HepG2 (cell line): ENCODE measurements around the gene WDR43. TPM values are rescaled to one million over a fixed set of nuclear protein-coding genes. Genes with fewer than 3 reads are reported as not detected.
A peak's percentile ranks its signal among the peaks of the same experiment; 100 is the strongest.

Source experiments
- ETV5 ChIP-seq: IDR thresholded peaks from 2 replicates; pipeline ENCODE4 v1.6.1; 2018; ENCODE audit warnings: missing biosample characterization, missing genetic modification reagents, inconsistent platforms, borderline replicate concordance
- MAZ ChIP-seq, 2 experiments: sonication (generic) in 1 of 2; formaldehyde crosslinking in 1 of 2; IDR thresholded peaks; 2 replicates each; pipeline versions ENCODE4 v1.5.0 to v1.6.1; 2012 to 2020; ENCODE audit warnings: low read depth in 2 of 2, mild to moderate bottlenecking in 2 of 2, borderline replicate concordance in 1 of 2, improper control_type of control experiment in 1 of 2, low read length in 1 of 2, missing genetic modification reagents in 1 of 2, moderate library complexity in 1 of 2
- MED1 ChIP-seq: sonication (generic); formaldehyde crosslinking; IDR thresholded peaks from 2 replicates; pipeline ENCODE4 v1.4.0; 2020; ENCODE audit warnings: missing genetic modification reagents
- POGZ ChIP-seq: sonication (generic); formaldehyde crosslinking; IDR thresholded peaks from 2 replicates; pipeline ENCODE4 v1.4.0; 2020; ENCODE audit warnings: mild to moderate bottlenecking, missing genetic modification reagents
- RARG ChIP-seq: sonication (generic); formaldehyde crosslinking; IDR thresholded peaks from 2 replicates; pipeline ENCODE4 v1.4.0; 2020; ENCODE audit warnings: low read depth, mild to moderate bottlenecking, missing genetic modification reagents
- SSRP1 ChIP-seq: IDR thresholded peaks from 2 replicates; pipeline ENCODE4 v1.6.1; 2016; ENCODE audit warnings: control low read depth
- TARDBP ChIP-seq: sonication (generic); formaldehyde crosslinking; IDR thresholded peaks from 2 replicates; pipeline ENCODE4 v1.8.0; 2022; ENCODE audit warnings: mild to moderate bottlenecking, missing genetic modification reagents
- THAP11 ChIP-seq: IDR thresholded peaks from 2 replicates; pipeline ENCODE4 v1.6.1; 2016; ENCODE audit warnings: missing biosample characterization, missing genetic modification reagents
- ZNF776 ChIP-seq: sonication (generic); formaldehyde crosslinking; IDR thresholded peaks from 2 replicates; pipeline ENCODE4 v1.4.0; 2020; ENCODE audit warnings: mild to moderate bottlenecking, missing genetic modification reagents
- polyA plus RNA-seq, 8 experiments: library from polyadenylated mRNA; depleted of rRNA in 3 of 8; stranded (reverse) in 7 of 8; unstranded in 1 of 8; fragments of >200 nt; fragmentation: Illumina TruSeq in 4 of 8; extraction: Trizol in 4 of 8; gene quantifications; 2 replicates each; pipeline versions ENCODE4 v1.2.1 to v1.2.3, GENCODE V29; 2011 to 2016; ENCODE audit warnings: low read depth in 4 of 8, missing spikeins in 1 of 8, mixed read lengths in 1 of 8; ENCODE audit not compliant: insufficient read depth in 1 of 8
- total RNA-seq, 5 experiments: library from RNA; depleted of rRNA; stranded (reverse); fragments of >200 nt; fragmentation: Illumina TruSeq; extraction: Trizol; gene quantifications; 2 replicates each; pipeline ENCODE4 v1.2.3, GENCODE V29; 2016; ENCODE audit warnings: low read depth in 1 of 5
- TF ChIP-seq, protein P1 (sequence below): sonication (generic); formaldehyde crosslinking; IDR thresholded peaks from 2 replicates; pipeline ENCODE4 v1.5.1; 2020; ENCODE audit warnings: mild to moderate bottlenecking, missing genetic modification reagents, moderate library complexity
- TF ChIP-seq, protein P2 (sequence below), 2 experiments: sonication (generic) in 1 of 2; formaldehyde crosslinking in 1 of 2; IDR thresholded peaks; 2 replicates each; pipeline versions ENCODE4 v1.4.0 to v1.6.1; 2016 to 2020; ENCODE audit warnings: borderline replicate concordance in 1 of 2, low read depth in 1 of 2, mild to moderate bottlenecking in 1 of 2, missing genetic modification reagents in 1 of 2
- TF ChIP-seq, protein P3 (sequence below): sonication (generic); formaldehyde crosslinking; IDR thresholded peaks from 2 replicates; pipeline ENCODE4 v1.4.0; 2020; ENCODE audit warnings: missing genetic modification reagents, borderline replicate concordance
- TF ChIP-seq, protein P4 (sequence below): sonication (generic); formaldehyde crosslinking; IDR thresholded peaks from 2 replicates; pipeline ENCODE4 v1.5.0; 2020; ENCODE audit warnings: missing genetic modification reagents, mild to moderate bottlenecking, borderline replicate concordance
- TF ChIP-seq, protein P5 (sequence below): IDR thresholded peaks from 2 replicates; pipeline ENCODE4 v1.6.1; 2016; ENCODE audit warnings: low read depth
- TF ChIP-seq, protein P6 (sequence below): sonication (generic); formaldehyde crosslinking; IDR thresholded peaks from 2 replicates; pipeline ENCODE4 v1.5.0; 2020; ENCODE audit warnings: mild to moderate bottlenecking, low read depth, missing genetic modification reagents, borderline replicate concordance

The WDR43 gene
- total and polyA plus RNA-seq, 2 of the 13 experiments (the other 11 are each of a cell fraction or from before 2014, with no cell fraction given), result 121 to 167 TPM

DNA sequence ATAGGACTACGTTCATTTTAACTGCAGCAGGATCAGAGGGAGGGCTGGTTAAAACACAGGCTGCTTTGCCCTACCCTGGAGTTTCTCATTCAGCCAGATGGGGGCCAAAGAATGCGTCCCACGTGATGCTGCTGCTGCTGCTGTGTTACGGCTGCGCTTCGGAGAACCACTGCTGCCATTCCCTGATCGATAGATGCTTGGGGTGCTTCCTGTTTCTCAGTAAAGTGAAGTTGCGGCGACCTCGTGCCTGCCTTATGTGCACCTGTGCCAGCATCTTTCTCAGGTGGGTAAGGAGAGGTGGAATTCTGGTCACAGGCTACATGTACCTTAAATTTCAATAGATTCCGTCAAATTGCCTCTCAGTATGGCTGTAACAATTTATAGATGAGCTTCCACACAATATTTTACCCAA is 62.0 kb downstream of the WDR43 start (continued):
- TF ChIP-seq, protein P1, sequence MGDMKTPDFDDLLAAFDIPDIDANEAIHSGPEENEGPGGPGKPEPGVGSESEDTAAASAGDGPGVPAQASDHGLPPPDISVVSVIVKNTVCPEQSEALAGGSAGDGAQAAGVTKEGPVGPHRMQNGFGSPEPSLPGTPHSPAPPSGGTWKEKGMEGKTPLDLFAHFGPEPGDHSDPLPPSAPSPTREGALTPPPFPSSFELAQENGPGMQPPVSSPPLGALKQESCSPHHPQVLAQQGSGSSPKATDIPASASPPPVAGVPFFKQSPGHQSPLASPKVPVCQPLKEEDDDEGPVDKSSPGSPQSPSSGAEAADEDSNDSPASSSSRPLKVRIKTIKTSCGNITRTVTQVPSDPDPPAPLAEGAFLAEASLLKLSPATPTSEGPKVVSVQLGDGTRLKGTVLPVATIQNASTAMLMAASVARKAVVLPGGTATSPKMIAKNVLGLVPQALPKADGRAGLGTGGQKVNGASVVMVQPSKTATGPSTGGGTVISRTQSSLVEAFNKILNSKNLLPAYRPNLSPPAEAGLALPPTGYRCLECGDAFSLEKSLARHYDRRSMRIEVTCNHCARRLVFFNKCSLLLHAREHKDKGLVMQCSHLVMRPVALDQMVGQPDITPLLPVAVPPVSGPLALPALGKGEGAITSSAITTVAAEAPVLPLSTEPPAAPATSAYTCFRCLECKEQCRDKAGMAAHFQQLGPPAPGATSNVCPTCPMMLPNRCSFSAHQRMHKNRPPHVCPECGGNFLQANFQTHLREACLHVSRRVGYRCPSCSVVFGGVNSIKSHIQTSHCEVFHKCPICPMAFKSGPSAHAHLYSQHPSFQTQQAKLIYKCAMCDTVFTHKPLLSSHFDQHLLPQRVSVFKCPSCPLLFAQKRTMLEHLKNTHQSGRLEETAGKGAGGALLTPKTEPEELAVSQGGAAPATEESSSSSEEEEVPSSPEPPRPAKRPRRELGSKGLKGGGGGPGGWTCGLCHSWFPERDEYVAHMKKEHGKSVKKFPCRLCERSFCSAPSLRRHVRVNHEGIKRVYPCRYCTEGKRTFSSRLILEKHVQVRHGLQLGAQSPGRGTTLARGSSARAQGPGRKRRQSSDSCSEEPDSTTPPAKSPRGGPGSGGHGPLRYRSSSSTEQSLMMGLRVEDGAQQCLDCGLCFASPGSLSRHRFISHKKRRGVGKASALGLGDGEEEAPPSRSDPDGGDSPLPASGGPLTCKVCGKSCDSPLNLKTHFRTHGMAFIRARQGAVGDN (CRISPR knock-in tag), result peak; percentile 59
- TF ChIP-seq TARDBP (CRISPR knock-in tag) (peak; percentile 49; the same call in 1 of the 2 replicates), MAZ (IDR thresholded peaks at IDR 0.05; ENCODE audit: borderline replicate concordance, low read depth, low read length) (no peak), MAZ (CRISPR knock-in tag; IDR thresholded peaks at IDR 0.05; ENCODE audit: low read depth) (0 out of 2 replicates have a peak, but pooled peaks have one; percentile 39), THAP11 (no peak), POGZ (0 out of 2 replicates have a peak, but pooled peaks have one; percentile 32), MED1 (0 out of 2 replicates have a peak, but pooled peaks have one; percentile 12), SSRP1 (CRISPR knock-in tag) (no peak), ETV5 (CRISPR knock-in tag) (peak; percentile 33; the same call in 1 of the 2 replicates), ZNF776 (CRISPR knock-in tag) (no peak), RARG (no peak)
- TF ChIP-seq, protein P2, sequence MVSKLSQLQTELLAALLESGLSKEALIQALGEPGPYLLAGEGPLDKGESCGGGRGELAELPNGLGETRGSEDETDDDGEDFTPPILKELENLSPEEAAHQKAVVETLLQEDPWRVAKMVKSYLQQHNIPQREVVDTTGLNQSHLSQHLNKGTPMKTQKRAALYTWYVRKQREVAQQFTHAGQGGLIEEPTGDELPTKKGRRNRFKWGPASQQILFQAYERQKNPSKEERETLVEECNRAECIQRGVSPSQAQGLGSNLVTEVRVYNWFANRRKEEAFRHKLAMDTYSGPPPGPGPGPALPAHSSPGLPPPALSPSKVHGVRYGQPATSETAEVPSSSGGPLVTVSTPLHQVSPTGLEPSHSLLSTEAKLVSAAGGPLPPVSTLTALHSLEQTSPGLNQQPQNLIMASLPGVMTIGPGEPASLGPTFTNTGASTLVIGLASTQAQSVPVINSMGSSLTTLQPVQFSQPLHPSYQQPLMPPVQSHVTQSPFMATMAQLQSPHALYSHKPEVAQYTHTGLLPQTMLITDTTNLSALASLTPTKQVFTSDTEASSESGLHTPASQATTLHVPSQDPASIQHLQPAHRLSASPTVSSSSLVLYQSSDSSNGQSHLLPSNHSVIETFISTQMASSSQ (IDR thresholded peaks at IDR 0.05; ENCODE audit: low read depth), result no peak
- TF ChIP-seq, protein P2 (CRISPR knock-in tag; IDR thresholded peaks at IDR 0.05; ENCODE audit: borderline replicate concordance), result no peak
- TF ChIP-seq, protein P3, sequence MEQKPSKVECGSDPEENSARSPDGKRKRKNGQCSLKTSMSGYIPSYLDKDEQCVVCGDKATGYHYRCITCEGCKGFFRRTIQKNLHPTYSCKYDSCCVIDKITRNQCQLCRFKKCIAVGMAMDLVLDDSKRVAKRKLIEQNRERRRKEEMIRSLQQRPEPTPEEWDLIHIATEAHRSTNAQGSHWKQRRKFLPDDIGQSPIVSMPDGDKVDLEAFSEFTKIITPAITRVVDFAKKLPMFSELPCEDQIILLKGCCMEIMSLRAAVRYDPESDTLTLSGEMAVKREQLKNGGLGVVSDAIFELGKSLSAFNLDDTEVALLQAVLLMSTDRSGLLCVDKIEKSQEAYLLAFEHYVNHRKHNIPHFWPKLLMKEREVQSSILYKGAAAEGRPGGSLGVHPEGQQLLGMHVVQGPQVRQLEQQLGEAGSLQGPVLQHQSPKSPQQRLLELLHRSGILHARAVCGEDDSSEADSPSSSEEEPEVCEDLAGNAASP (CRISPR knock-in tag), result no peak
- TF ChIP-seq, protein P4, sequence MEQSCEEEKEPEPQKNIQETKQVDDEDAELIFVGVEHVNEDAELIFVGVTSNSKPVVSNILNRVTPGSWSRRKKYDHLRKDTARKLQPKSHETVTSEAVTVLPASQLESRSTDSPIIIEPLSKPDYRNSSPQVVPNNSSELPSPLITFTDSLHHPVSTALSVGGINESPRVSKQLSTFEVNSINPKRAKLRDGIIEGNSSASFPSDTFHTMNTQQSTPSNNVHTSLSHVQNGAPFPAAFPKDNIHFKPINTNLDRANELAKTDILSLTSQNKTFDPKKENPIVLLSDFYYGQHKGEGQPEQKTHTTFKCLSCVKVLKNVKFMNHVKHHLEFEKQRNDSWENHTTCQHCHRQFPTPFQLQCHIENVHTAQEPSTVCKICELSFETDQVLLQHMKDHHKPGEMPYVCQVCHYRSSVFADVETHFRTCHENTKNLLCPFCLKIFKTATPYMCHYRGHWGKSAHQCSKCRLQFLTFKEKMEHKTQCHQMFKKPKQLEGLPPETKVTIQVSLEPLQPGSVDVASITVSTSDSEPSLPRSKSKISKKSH (CRISPR knock-in tag), result no peak
- TF ChIP-seq, protein P5, sequence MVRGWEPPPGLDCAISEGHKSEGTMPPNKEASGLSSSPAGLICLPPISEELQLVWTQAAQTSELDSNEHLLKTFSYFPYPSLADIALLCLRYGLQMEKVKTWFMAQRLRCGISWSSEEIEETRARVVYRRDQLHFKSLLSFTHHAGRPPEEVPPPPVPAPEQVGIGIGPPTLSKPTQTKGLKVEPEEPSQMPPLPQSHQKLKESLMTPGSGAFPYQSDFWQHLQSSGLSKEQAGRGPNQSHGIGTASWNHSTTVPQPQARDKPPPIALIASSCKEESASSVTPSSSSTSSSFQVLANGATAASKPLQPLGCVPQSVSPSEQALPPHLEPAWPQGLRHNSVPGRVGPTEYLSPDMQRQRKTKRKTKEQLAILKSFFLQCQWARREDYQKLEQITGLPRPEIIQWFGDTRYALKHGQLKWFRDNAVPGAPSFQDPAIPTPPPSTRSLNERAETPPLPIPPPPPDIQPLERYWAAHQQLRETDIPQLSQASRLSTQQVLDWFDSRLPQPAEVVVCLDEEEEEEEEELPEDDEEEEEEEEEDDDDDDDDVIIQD (CRISPR knock-in tag), result no peak
- TF ChIP-seq, protein P6, sequence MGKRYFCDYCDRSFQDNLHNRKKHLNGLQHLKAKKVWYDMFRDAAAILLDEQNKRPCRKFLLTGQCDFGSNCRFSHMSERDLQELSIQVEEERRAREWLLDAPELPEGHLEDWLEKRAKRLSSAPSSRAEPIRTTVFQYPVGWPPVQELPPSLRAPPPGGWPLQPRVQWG (CRISPR knock-in tag), result no peak
